GM12873 (cell line): ENCODE measurements around the gene CFAP126.
A peak's percentile ranks its signal among the peaks of the same experiment; 100 is the strongest.

Source experiments
- TF ChIP-seq, protein P1 (sequence below): IDR thresholded peaks from 2 replicates; pipeline ENCODE4 v1.5.1; 2012; ENCODE audit warnings: low read depth, mild to moderate bottlenecking, moderate library complexity, low read length, control low read depth; ENCODE audit not compliant: insufficient read depth; ENCODE audit errors: missing control alignments

Gene CFAP126

GRCh38 chr1:161367684-161368400, at the start of gene CFAP126:
TSS of gene CFAP126 (minus strand) at chr1:161367876. CDS start at chr1:161367868, 8 bp downstream.
- TF ChIP-seq, protein P1, sequence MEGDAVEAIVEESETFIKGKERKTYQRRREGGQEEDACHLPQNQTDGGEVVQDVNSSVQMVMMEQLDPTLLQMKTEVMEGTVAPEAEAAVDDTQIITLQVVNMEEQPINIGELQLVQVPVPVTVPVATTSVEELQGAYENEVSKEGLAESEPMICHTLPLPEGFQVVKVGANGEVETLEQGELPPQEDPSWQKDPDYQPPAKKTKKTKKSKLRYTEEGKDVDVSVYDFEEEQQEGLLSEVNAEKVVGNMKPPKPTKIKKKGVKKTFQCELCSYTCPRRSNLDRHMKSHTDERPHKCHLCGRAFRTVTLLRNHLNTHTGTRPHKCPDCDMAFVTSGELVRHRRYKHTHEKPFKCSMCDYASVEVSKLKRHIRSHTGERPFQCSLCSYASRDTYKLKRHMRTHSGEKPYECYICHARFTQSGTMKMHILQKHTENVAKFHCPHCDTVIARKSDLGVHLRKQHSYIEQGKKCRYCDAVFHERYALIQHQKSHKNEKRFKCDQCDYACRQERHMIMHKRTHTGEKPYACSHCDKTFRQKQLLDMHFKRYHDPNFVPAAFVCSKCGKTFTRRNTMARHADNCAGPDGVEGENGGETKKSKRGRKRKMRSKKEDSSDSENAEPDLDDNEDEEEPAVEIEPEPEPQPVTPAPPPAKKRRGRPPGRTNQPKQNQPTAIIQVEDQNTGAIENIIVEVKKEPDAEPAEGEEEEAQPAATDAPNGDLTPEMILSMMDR, result no peak

DNA sequence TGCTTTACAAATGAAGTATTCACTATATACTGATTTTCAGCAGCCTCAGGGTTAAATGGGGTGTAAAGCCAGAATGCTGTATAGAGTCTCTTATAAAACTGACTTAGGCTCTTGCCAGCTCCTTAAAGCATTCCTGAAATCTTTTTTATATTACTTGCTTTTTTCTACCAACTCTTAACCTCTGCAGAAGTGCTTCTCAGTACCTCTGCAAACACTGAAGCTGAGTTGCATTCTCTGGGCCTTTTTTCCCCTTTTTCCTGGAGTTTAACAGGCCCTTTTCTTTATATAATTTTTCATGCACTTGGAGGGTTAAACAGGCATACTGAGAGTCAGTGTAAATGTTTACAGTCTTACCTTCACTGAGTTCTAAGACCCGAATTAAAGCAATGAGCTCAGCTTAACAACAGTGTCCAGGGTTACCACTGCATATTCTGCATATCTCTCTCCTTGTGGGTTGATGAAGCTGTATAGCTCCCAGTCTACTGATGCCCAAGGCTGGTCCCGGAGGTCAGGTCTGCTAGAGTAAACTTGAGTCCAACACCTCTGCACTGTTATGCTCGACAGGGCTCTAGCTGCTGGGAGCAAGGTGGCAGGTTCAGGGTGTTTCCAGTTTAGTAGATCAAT, 40.9 kb upstream of the CFAP126 start:
- TF ChIP-seq, protein P1, result no peak

- TF ChIP-seq, protein P1, result no peak
Measured at GRCh38 chr1:161407451-161407985, 39.8 kb upstream of the CFAP126 start.

DNA sequence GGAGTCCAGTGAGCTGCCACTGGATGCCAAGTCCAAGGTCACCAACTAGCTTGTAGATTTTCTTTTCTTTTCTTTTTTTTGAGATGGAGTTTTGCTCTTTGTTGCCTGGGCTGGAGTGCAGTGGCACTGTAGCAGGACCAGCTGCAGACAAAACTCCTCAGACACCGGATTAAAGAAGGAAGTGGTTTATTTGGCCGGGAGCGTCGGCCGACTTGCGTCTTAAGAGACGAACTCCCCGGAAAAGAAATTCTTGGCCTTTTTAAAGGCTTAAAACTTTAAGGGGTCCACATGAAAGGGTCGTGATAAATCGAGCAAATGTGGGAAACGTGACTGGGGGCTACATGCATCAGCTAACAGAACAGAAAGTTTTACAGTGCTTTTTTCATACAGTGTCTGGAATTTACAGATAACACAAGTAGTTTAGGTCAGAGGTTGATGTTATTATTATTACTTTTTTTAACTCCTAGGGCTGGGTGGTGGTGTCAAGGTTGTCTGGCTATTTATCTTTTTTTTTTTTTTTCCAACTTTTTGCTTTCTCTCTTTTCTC, 36.4 kb upstream of the CFAP126 start:
- TF ChIP-seq, protein P1, result no peak

- TF ChIP-seq, protein P1, result no peak
Measured at GRCh38 chr1:161402446-161402845, 34.8 kb upstream of the CFAP126 start.

GRCh38 chr1:161399257-161399998, 31.8 kb upstream of the CFAP126 start:
- TF ChIP-seq, protein P1, result peak; percentile 75

- TF ChIP-seq, protein P1, result no peak
Measured at GRCh38 chr1:161398900-161399256, 31.2 kb upstream of the CFAP126 start.
